Esophagus muscularis mucosa (tissue), 3 donors: ENCODE measurements around the gene HAAO.
"Not testable (repeated sequence)": the region's sequence is repeated elsewhere in the genome, so short reads cannot be mapped to it uniquely, and the experiment has no call there.

Experiments
- EP300 ChIP-seq: sonication (generic); formaldehyde crosslinking; IDR thresholded peaks from one replicate; pipeline ENCODE4 v1.6.1; 2017; ENCODE audit warnings: antibody characterized with exemption
- TF ChIP-seq, protein P1 (sequence below), 3 experiments: fragments of 200-600 bp in 2 of 3; fragments of 450-650 bp in 1 of 3; sonication (generic) in 2 of 3; IDR thresholded peaks; one replicate each; pipeline ENCODE4 v1.5.1; 2017 to 2019; ENCODE audit warnings: antibody characterized with exemption in 3 of 3, mild to moderate bottlenecking in 2 of 3, moderate library complexity in 1 of 3

DNA sequence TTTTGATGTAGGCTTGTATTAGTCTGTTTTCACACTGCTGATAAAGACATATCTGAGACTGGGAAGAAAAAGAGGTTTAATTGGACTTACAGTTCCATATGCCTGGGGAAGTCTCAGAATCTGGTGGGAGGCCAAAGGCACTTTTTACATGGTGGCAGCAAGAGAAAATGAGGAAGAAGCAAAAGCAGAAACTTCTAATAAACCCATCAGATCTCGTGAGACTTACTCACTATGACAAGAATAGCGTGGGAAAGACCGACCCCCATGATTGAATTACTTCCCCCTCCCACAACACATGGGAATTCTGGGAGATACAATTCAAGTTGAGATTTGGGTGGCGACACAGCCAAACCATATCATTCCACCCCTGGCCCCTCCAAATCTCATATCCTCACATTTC, 61.1 kb downstream of the HAAO start:
- not testable (repeated sequence) for TF ChIP-seq EP300
- TF ChIP-seq, protein P1, sequence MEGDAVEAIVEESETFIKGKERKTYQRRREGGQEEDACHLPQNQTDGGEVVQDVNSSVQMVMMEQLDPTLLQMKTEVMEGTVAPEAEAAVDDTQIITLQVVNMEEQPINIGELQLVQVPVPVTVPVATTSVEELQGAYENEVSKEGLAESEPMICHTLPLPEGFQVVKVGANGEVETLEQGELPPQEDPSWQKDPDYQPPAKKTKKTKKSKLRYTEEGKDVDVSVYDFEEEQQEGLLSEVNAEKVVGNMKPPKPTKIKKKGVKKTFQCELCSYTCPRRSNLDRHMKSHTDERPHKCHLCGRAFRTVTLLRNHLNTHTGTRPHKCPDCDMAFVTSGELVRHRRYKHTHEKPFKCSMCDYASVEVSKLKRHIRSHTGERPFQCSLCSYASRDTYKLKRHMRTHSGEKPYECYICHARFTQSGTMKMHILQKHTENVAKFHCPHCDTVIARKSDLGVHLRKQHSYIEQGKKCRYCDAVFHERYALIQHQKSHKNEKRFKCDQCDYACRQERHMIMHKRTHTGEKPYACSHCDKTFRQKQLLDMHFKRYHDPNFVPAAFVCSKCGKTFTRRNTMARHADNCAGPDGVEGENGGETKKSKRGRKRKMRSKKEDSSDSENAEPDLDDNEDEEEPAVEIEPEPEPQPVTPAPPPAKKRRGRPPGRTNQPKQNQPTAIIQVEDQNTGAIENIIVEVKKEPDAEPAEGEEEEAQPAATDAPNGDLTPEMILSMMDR (IDR thresholded peaks at IDR 0.05), result not testable (repeated sequence)
